HEK293 (cell line): ENCODE measurements around the gene RBM20.

Experiments
- BCL6B ChIP-seq: fragments of 450-650 bp; formaldehyde crosslinking; IDR thresholded peaks from 2 replicates; pipeline ENCODE4 v1.5.1; 2017; ENCODE audit warnings: missing biosample characterization, missing genetic modification characterization
- GFI1B ChIP-seq: fragments of 450-650 bp; formaldehyde crosslinking; IDR thresholded peaks from 2 replicates; pipeline ENCODE4 v1.5.1; 2016; ENCODE audit warnings: missing biosample characterization, missing genetic modification characterization
- IKZF3 ChIP-seq: fragments of 450-650 bp; IDR thresholded peaks from 2 replicates; pipeline ENCODE4 v1.5.0; 2018; ENCODE audit warnings: missing biosample characterization, mild to moderate bottlenecking, missing genetic modification characterization, moderate library complexity
- INSM2 ChIP-seq: fragments of 450-650 bp; formaldehyde crosslinking; IDR thresholded peaks from 2 replicates; pipeline ENCODE4 v1.5.1; 2016; ENCODE audit warnings: missing biosample characterization, missing genetic modification characterization
- OSR2 ChIP-seq: fragments of 450-650 bp; formaldehyde crosslinking; IDR thresholded peaks from 2 replicates; pipeline ENCODE4 v1.5.1; 2016; ENCODE audit warnings: missing biosample characterization, missing genetic modification characterization
- PRDM10 ChIP-seq: fragments of 450-650 bp; formaldehyde crosslinking; IDR thresholded peaks from 2 replicates; pipeline ENCODE4 v1.5.1; 2016; ENCODE audit warnings: missing biosample characterization, missing genetic modification characterization
- SCRT2 ChIP-seq: fragments of 450-650 bp; formaldehyde crosslinking; IDR thresholded peaks from 2 replicates; pipeline ENCODE4 v1.5.1; 2016; ENCODE audit warnings: missing biosample characterization, missing genetic modification characterization
- TCF7L2 ChIP-seq: IDR thresholded peaks from 2 replicates; pipeline ENCODE4 v1.6.1; 2011; ENCODE audit warnings: low read depth, mild to moderate bottlenecking, inconsistent platforms, low read length, moderate library complexity, borderline replicate concordance
- ZBTB8A ChIP-seq: fragments of 450-650 bp; formaldehyde crosslinking; IDR thresholded peaks from 2 replicates; pipeline ENCODE4 v1.5.1; 2016; ENCODE audit warnings: missing biosample characterization, missing genetic modification characterization
- ZFP37 ChIP-seq: fragments of 450-650 bp; formaldehyde crosslinking; IDR thresholded peaks from 2 replicates; pipeline ENCODE4 v1.5.1; 2016; ENCODE audit warnings: missing biosample characterization, missing genetic modification characterization
- ZIC2 ChIP-seq: fragments of 450-650 bp; formaldehyde crosslinking; IDR thresholded peaks from 2 replicates; pipeline ENCODE4 v1.5.1; 2016; ENCODE audit warnings: missing biosample characterization, missing genetic modification characterization
- ZNF114 ChIP-seq: fragments of 450-650 bp; formaldehyde crosslinking; IDR thresholded peaks from 2 replicates; pipeline ENCODE4 v1.5.0; 2017; ENCODE audit warnings: missing biosample characterization, missing genetic modification characterization
- ZNF280C ChIP-seq: fragments of 450-650 bp; formaldehyde crosslinking; IDR thresholded peaks from 2 replicates; pipeline ENCODE4 v1.5.1; 2016; ENCODE audit warnings: missing biosample characterization, missing genetic modification characterization
- ZNF473 ChIP-seq: fragments of 450-650 bp; formaldehyde crosslinking; IDR thresholded peaks from 2 replicates; pipeline ENCODE4 v1.5.1; 2017; ENCODE audit warnings: missing biosample characterization, missing genetic modification characterization
- ZNF501 ChIP-seq: fragments of 450-650 bp; formaldehyde crosslinking; IDR thresholded peaks from 2 replicates; pipeline ENCODE4 v1.5.1; 2016; ENCODE audit warnings: missing biosample characterization, missing genetic modification characterization
- ZNF580 ChIP-seq: fragments of 450-650 bp; formaldehyde crosslinking; IDR thresholded peaks from 2 replicates; pipeline ENCODE4 v1.5.1; 2016; ENCODE audit warnings: missing biosample characterization, missing genetic modification characterization
- ZNF629 ChIP-seq: fragments of 450-650 bp; formaldehyde crosslinking; IDR thresholded peaks from 2 replicates; pipeline ENCODE4 v1.5.1; 2017; ENCODE audit warnings: missing biosample characterization, missing genetic modification characterization
- ZNF843 ChIP-seq: fragments of 450-650 bp; formaldehyde crosslinking; IDR thresholded peaks from 2 replicates; pipeline ENCODE4 v1.5.1; 2016; ENCODE audit warnings: missing biosample characterization, missing genetic modification characterization
- ZSCAN16 ChIP-seq: fragments of 450-650 bp; formaldehyde crosslinking; IDR thresholded peaks from 2 replicates; pipeline ENCODE4 v1.5.1; 2016; ENCODE audit warnings: missing biosample characterization, missing genetic modification characterization
- TF ChIP-seq, protein P1 (sequence below): fragments of 450-650 bp; formaldehyde crosslinking; IDR thresholded peaks from 2 replicates; pipeline ENCODE4 v1.5.1; 2016; ENCODE audit warnings: missing biosample characterization, missing genetic modification characterization
- TF ChIP-seq, protein P2 (sequence below): fragments of 450-650 bp; formaldehyde crosslinking; IDR thresholded peaks from 2 replicates; pipeline ENCODE4 v1.5.1; 2016; ENCODE audit warnings: missing biosample characterization, missing genetic modification characterization, borderline replicate concordance

The RBM20 gene

GRCh38 chr10:110629680-110630191, 14.4 kb upstream of the RBM20 start (continued):
- peak; percentile 42; the same call in 1 of the 2 replicates for TF ChIP-seq INSM2 (tag by site-specific recombination)
- no peak for TF ChIP-seq ZFP37 (tag by site-specific recombination)
- peak; percentile 38; the same call in 1 of the 2 replicates for TF ChIP-seq GFI1B (tag by site-specific recombination)
- peak; percentile 79 for TF ChIP-seq ZNF629
- TF ChIP-seq ZNF501 = no peak
- TF ChIP-seq PRDM10 (tag by site-specific recombination) = peak; percentile 51; the same call in 1 of the 2 replicates
- no peak for TF ChIP-seq ZSCAN16 (tag by site-specific recombination)
- peak; percentile 79 for TF ChIP-seq BCL6B (tag by site-specific recombination)
- no peak for TF ChIP-seq ZNF473
- peak; percentile 61; the same call in 1 of the 2 replicates for TF ChIP-seq ZNF580 (tag by site-specific recombination)
- no peak for TF ChIP-seq ZNF114 (tag by site-specific recombination)
- peak; percentile 37; the same call in 1 of the 2 replicates for TF ChIP-seq TCF7L2
- TF ChIP-seq, protein P1, sequence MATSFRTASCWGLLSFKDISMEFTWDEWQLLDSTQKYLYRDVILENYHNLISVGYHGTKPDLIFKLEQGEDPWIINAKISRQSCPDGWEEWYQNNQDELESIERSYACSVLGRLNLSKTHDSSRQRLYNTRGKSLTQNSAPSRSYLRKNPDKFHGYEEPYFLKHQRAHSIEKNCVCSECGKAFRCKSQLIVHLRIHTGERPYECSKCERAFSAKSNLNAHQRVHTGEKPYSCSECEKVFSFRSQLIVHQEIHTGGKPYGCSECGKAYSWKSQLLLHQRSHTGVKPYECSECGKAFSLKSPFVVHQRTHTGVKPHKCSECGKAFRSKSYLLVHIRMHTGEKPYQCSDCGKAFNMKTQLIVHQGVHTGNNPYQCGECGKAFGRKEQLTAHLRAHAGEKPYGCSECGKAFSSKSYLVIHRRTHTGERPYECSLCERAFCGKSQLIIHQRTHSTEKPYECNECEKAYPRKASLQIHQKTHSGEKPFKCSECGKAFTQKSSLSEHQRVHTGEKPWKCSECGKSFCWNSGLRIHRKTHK (tag by site-specific recombination) = no peak
- TF ChIP-seq, protein P2, sequence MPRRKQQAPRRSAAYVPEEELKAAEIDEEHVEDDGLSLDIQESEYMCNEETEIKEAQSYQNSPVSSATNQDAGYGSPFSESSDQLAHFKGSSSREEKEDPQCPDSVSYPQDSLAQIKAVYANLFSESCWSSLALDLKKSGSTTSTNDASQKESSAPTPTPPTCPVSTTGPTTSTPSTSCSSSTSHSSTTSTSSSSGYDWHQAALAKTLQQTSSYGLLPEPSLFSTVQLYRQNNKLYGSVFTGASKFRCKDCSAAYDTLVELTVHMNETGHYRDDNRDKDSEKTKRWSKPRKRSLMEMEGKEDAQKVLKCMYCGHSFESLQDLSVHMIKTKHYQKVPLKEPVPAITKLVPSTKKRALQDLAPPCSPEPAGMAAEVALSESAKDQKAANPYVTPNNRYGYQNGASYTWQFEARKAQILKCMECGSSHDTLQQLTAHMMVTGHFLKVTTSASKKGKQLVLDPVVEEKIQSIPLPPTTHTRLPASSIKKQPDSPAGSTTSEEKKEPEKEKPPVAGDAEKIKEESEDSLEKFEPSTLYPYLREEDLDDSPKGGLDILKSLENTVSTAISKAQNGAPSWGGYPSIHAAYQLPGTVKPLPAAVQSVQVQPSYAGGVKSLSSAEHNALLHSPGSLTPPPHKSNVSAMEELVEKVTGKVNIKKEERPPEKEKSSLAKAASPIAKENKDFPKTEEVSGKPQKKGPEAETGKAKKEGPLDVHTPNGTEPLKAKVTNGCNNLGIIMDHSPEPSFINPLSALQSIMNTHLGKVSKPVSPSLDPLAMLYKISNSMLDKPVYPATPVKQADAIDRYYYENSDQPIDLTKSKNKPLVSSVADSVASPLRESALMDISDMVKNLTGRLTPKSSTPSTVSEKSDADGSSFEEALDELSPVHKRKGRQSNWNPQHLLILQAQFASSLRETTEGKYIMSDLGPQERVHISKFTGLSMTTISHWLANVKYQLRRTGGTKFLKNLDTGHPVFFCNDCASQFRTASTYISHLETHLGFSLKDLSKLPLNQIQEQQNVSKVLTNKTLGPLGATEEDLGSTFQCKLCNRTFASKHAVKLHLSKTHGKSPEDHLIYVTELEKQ (tag by site-specific recombination) = peak; percentile 63; the same call in 1 of the 2 replicates
- peak; percentile 38 for TF ChIP-seq ZBTB8A (tag by site-specific recombination)
- TF ChIP-seq ZNF843 = peak; percentile 94
- peak; percentile 94 for TF ChIP-seq IKZF3 (tag by site-specific recombination)
- TF ChIP-seq OSR2 (tag by site-specific recombination) = peak; percentile 97
- TF ChIP-seq ZIC2 (tag by site-specific recombination) = peak; percentile 60; the same call in 1 of the 2 replicates
- TF ChIP-seq ZNF280C (tag by site-specific recombination) = no peak
- peak; percentile 94 for TF ChIP-seq SCRT2 (tag by site-specific recombination)
